Type B pancreatic cell (in vitro differentiated cells): Measurements from ENCODE around the gene IL2RA. TPM values are rescaled to one million over a fixed set of nuclear protein-coding genes. Genes with fewer than 3 reads are reported as not detected.
"Not testable (repeated sequence)": the region's sequence is repeated elsewhere in the genome, so short reads cannot be mapped to it uniquely, and the experiment has no call there.

Experiments used
- DNase-seq: peaks from one replicate; pipeline ENCODE4 v3.0.0; 2021; ENCODE audit warnings: mixed read lengths; ENCODE audit not compliant: unreplicated experiment; ENCODE audit errors: extremely low spot score
- H3K27ac Mint-ChIP-seq: 2 replicates; pipeline ENCODE4 v1.8.0; 2021; ENCODE audit warnings: mild to moderate bottlenecking, mixed read lengths
- H3K27me3 Mint-ChIP-seq: 2 replicates; pipeline ENCODE4 v1.8.0; 2021; ENCODE audit warnings: mixed read lengths
- H3K36me3 Mint-ChIP-seq: 2 replicates; pipeline ENCODE4 v1.8.0; 2021; ENCODE audit warnings: mixed read lengths
- H3K4me1 Mint-ChIP-seq: one replicate; pipeline ENCODE4 v1.8.0; 2021; ENCODE audit warnings: mixed read lengths; ENCODE audit not compliant: unreplicated experiment
- H3K4me3 Mint-ChIP-seq: 2 replicates; pipeline ENCODE4 v1.8.0; 2021; ENCODE audit warnings: mild to moderate bottlenecking, mixed read lengths
- H3K9me3 Mint-ChIP-seq: 2 replicates; pipeline ENCODE4 v1.8.0; 2021; ENCODE audit warnings: mixed read lengths
- total RNA-seq: library from RNA; stranded (reverse); gene quantifications from 2 replicates; pipeline ENCODE4 v1.2.1, GENCODE V29; 2021; ENCODE audit warnings: low replicate concordance
- TF ChIP-seq, protein P1 (sequence below): fragments of 200-600 bp; sonication (generic); conservative IDR thresholded peaks from 2 replicates; pipeline ENCODE4 v1.5.0; 2021; ENCODE audit warnings: antibody characterized with exemption, mild to moderate bottlenecking

The IL2RA gene
- total RNA-seq, 1 donor from 2014 or later: not detected

DNA sequence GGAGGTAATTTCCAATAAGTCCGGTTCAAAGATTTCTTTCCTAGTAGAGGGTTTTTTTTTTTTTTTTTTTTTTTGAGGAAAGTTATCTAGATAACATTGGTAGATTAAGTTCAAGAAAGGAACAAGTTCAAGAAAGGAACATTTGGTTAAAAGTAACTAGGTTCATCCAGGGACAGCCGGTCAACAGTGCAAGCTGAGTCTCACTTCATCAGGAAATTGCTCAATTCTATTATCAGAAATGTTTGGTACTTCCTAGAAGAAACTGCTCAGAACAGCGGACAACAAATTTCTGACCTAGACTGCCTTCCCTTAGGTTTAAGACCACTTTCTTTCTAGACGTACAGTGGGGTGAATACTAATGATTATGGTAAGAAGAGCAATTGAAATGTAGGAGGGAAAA, 3.7 kb upstream of the IL2RA start:
- Mint-ChIP-seq H3K9me3 (no peaks in the 10 kb centered on the region), H3K4me3 (no peak overlapping the region), H3K27me3 (peaks cover 16% of the 10 kb centered on the region), H3K36me3 (no peaks in the 10 kb centered on the region), H3K27ac (no peak overlapping the region), H3K4me1 (no peaks in the 10 kb centered on the region)
- TF ChIP-seq, protein P1, sequence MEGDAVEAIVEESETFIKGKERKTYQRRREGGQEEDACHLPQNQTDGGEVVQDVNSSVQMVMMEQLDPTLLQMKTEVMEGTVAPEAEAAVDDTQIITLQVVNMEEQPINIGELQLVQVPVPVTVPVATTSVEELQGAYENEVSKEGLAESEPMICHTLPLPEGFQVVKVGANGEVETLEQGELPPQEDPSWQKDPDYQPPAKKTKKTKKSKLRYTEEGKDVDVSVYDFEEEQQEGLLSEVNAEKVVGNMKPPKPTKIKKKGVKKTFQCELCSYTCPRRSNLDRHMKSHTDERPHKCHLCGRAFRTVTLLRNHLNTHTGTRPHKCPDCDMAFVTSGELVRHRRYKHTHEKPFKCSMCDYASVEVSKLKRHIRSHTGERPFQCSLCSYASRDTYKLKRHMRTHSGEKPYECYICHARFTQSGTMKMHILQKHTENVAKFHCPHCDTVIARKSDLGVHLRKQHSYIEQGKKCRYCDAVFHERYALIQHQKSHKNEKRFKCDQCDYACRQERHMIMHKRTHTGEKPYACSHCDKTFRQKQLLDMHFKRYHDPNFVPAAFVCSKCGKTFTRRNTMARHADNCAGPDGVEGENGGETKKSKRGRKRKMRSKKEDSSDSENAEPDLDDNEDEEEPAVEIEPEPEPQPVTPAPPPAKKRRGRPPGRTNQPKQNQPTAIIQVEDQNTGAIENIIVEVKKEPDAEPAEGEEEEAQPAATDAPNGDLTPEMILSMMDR: no peak
- DNase-seq: no peak

DNA sequence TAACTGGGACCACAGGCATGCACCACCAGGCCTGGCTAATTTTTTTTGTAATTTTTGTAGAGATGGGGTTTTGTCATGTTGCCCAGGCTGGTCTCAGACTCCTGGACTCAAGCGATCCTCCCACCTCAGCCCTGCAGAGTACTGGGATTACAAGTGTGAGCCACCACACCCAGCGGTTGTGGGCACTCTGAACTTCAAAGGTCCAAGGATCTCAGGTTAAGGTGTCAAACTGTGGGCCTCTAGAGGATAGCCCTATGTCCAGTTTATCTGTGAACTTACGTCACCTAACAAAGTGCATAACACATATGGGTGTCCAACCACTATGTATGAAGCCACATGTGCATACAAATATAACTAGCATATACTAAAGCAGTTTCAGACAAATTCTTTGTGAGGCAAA, 3.2 kb upstream of the IL2RA start:
- peaks cover 13% of the 10 kb centered on the region for H3K27me3 Mint-ChIP-seq
- no peak for DNase-seq
- TF ChIP-seq, protein P1: no peak

DNA sequence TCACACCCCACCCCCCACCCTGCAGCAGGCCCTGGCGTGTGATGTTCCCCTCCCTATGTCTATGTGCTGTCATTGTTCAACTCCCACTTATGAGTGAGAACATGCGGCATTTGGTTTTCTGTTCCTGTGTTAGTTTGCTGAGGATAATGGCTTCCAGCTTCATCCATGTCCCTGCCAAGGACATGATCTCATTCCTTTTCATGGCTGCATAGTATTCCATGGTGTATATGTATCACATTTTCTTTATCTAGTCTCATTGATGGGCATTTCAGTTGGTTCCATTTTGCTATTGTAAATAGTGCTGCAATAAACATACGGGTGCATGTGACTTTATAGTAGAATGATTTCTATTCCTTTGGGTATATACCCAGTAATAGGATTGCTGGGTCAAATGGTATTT, 2.6 kb upstream of the IL2RA start:
- not testable (repeated sequence) for H3K36me3 Mint-ChIP-seq, H3K4me1 Mint-ChIP-seq, DNase-seq, H3K4me3 Mint-ChIP-seq, H3K9me3 Mint-ChIP-seq, H3K27ac Mint-ChIP-seq
- peaks cover 14% of the 10 kb centered on the region for H3K27me3 Mint-ChIP-seq

More for the DNA sequence above, 3.2 kb upstream of the IL2RA start:
- H3K9me3 Mint-ChIP-seq: no peaks in the 10 kb centered on the region
- no peaks in the 10 kb centered on the region for H3K4me1 Mint-ChIP-seq
- no peak overlapping the region for H3K27ac Mint-ChIP-seq
- no peak overlapping the region for H3K4me3 Mint-ChIP-seq
- H3K36me3 Mint-ChIP-seq: no peaks in the 10 kb centered on the region

DNA sequence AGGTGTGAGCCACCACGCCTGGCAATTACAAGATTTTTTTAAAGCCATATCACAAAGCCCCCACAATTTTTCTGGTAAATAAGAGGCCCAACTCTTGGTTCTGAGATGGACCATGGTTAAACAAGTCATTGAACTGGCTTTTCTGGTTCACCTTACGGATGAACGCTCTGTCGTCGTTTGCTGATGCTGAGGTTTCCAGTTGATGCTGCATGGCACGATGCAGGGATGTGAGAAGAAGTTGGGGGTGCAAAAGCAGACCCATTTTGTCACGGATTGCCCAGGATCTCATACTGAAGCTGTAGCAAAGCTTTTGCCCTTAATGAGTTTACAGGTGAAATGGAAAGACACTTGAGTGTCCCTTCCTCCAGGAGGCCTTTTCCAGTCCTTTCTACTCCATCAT, 2.0 kb upstream of the IL2RA start:
- peaks cover 18% of the 10 kb centered on the region for H3K27me3 Mint-ChIP-seq
- no peak for DNase-seq
- TF ChIP-seq, protein P1: no peak
- H3K27ac Mint-ChIP-seq: no peak overlapping the region
- peaks cover 4% of the 10 kb centered on the region for H3K9me3 Mint-ChIP-seq
- no peaks in the 10 kb centered on the region for H3K4me1 Mint-ChIP-seq
- no peak overlapping the region for H3K4me3 Mint-ChIP-seq
- no peaks in the 10 kb centered on the region for H3K36me3 Mint-ChIP-seq

DNA sequence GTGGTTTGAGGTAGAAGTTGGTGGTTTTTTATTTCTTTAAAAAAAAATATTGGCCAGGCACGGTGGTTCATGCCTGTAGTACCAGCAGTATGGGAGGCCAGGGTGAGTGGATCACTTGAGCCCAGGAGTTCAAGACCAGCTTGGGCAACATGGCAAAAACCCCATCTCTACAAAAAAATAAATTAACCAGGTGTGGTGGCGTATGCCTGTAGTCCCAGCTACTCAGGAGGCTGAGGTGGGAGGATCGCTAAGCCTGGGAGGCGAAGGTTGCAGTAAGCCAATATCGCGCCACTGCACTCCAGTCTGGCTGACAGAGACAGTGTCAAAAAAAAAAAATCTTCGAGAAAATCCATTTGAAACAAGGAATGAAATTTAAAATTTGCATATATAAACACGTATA, 1.1 kb downstream of the IL2RA start:
- peaks cover 17% of the 10 kb centered on the region for H3K27me3 Mint-ChIP-seq
- DNase-seq: no peak
- no peak overlapping the region for H3K4me3 Mint-ChIP-seq
- H3K36me3 Mint-ChIP-seq: no peaks in the 10 kb centered on the region
- peaks cover 4% of the 10 kb centered on the region for H3K9me3 Mint-ChIP-seq
- TF ChIP-seq, protein P1: no peak
- no peaks in the 10 kb centered on the region for H3K4me1 Mint-ChIP-seq
- H3K27ac Mint-ChIP-seq: no peak overlapping the region

DNA sequence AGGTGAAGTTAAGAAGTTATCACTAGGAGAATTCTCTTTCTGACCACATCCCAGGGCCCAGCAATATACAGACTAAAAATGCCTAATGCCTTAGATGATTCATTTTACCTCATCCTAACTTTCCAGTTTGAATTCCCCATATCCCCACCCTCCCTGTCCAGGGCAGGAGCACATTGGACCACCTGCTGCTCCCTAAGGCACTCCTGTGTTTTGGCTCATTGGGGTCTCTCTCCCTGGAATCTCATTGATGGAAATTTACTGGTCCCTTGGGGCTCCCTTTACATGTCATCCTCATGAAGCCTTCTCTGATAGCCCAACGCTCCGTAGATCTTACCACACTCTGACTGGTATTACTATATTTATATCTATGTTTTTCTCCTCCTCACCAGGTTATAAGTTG, 2.7 kb downstream of the IL2RA start:
- no peak overlapping the region for H3K27ac Mint-ChIP-seq
- no peaks in the 10 kb centered on the region for H3K36me3 Mint-ChIP-seq
- TF ChIP-seq, protein P1: no peak
- peaks cover 4% of the 10 kb centered on the region for H3K9me3 Mint-ChIP-seq
- no peak for DNase-seq
- H3K4me1 Mint-ChIP-seq: no peaks in the 10 kb centered on the region
- H3K27me3 Mint-ChIP-seq: peaks cover 18% of the 10 kb centered on the region
- H3K4me3 Mint-ChIP-seq: no peak overlapping the region
